HL-60 (cell line): Measurements from ENCODE around the gene IMMP2L.

Experiments used
- DNase-seq, 2 experiments: peaks; one replicate each; pipeline ENCODE4 v3.0.0-alpha.2; 2010 to 2020; ENCODE audit warnings: low read depth in 1 of 2, low spot score in 1 of 2
- H3K27ac ChIP-seq: fragments of 250-450 bp; sonication (Bioruptor Pico); replicated peaks from 2 replicates; pipeline ENCODE4 v1.5.1; 2020; ENCODE audit warnings: mild to moderate bottlenecking, moderate library complexity
- H3K27me3 ChIP-seq: fragments of 250-450 bp; sonication (Bioruptor Pico); 2 replicates; pipeline ENCODE4 v1.5.1; 2021; ENCODE audit warnings: mild to moderate bottlenecking, moderate library complexity; ENCODE audit not compliant: insufficient read depth, poor library complexity, severe bottlenecking
- H3K4me3 ChIP-seq: replicated peaks from 2 replicates; pipeline ENCODE4 v1.5.1; 2011; ENCODE audit warnings: mild to moderate bottlenecking, control low read depth, low read length; ENCODE audit not compliant: insufficient read depth
- CTCF ChIP-seq: IDR thresholded peaks from one replicate; pipeline ENCODE4 v1.5.1; 2011; ENCODE audit warnings: low read length, control low read depth, inconsistent platforms; ENCODE audit not compliant: insufficient read depth
- GABPA ChIP-seq: IDR thresholded peaks from 2 replicates; pipeline ENCODE4 v1.6.1; 2012; ENCODE audit warnings: low read depth
- POLR2AphosphoS5 ChIP-seq: IDR thresholded peaks from 2 replicates; pipeline ENCODE4 v1.6.1; 2012; ENCODE audit warnings: low read depth
- REST ChIP-seq: IDR thresholded peaks from 2 replicates; pipeline ENCODE4 v1.6.1; 2012; ENCODE audit warnings: low read depth; ENCODE audit not compliant: insufficient replicate concordance
- SPI1 ChIP-seq: IDR thresholded peaks from 2 replicates; pipeline ENCODE4 v1.6.1; 2012; ENCODE audit warnings: low read depth, mild to moderate bottlenecking, borderline replicate concordance

Gene IMMP2L

GRCh38 chr7:110830778-110831177, 731.5 kb downstream of the IMMP2L start:
- Histone ChIP-seq H3K27ac (no peak overlapping the region), H3K4me3 (no peak overlapping the region), H3K27me3 (no peaks in the 10 kb centered on the region)
- TF ChIP-seq SPI1 (no peak), POLR2AphosphoS5 (no peak), GABPA (no peak), CTCF (no peak), REST (no peak)
- DNase-seq = no peak

- H3K4me3 ChIP-seq = no peak overlapping the region
- H3K27me3 ChIP-seq = no peaks in the 10 kb centered on the region
- no peak overlapping the region for H3K27ac ChIP-seq
- no peak for DNase-seq
- TF ChIP-seq SPI1 (no peak), POLR2AphosphoS5 (no peak), GABPA (no peak), CTCF (no peak), REST (no peak)
Observed at GRCh38 chr7:110827936-110828335, 734.4 kb downstream of the IMMP2L start.

GRCh38 chr7:110827287-110827855, 734.9 kb downstream of the IMMP2L start:
- H3K27me3 ChIP-seq = no peaks in the 10 kb centered on the region
- no peak overlapping the region for H3K4me3 ChIP-seq
- TF ChIP-seq REST = no peak
- TF ChIP-seq GABPA = no peak
- no peak for TF ChIP-seq POLR2AphosphoS5
- TF ChIP-seq CTCF = no peak
- no peak for TF ChIP-seq SPI1
- DNase-seq = no peak
- H3K27ac ChIP-seq = no peak overlapping the region
